Measurements from ENCODE around the gene CHKB. TPM values are rescaled to one million over a fixed set of nuclear protein-coding genes. Genes with fewer than 3 reads are reported as not detected.

CHKB gene
- total and polyA plus RNA-seq, 2 of the 4 experiments (the other 2 are of a cell fraction): 8.1 to 36.9 TPM

DNA sequence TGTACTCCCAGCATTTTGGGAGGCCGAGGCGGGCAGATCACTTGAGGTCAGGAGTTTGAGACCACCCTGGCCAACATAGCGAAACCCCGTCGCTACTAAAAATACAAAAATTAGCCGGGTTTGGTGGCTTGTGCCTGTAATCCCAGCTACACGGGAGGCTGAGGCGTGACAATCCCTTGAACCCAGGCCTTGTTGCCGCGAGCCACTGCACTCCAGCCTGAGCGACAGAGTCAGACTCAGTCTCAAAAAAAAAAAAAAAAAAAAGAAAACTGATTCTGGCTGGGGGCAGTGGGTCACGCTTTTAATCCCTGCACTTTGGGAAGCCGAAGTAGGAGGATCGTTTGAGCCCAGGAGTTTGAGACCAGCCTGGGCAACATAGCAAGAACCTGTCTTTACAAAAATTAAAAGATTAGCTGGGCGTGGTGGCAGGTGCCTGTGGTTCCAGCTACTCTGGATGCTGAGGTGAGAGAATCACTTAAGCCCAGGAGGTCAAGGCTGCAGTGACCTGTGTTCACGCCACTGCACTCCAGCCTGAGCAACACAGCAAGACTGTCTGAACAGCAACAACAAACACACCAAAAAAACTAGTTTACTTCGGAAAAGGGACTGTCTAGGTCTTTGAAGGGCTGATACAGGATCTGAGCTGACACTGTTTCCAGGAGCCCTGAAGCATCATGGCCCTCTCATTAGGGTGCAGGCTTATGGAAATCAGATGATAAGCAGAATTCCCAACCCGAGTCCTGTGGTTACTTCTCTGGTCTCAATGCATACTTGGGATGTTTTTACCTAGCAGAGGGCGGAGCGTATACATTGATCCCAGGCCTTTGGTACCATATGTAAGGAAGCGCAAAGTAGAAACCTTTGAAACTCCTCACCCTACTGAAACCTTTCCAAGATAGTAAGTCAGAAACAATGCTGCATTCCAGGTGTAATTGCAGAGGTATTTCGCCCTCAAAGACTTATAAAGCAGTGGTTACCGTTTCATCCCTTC is 1.8 kb upstream of the CHKB start:
- Histone ChIP-seq H3K18ac (ENCODE audit: low read depth, low read length) (no peak overlapping the region), H2BK20ac (ENCODE audit: low read depth, low read length) (no peak overlapping the region), H3K4me3 (ENCODE audit: insufficient read depth, low read depth, low read length) (no peak overlapping the region), H3K23ac (ENCODE audit: low read depth, low read length) (no peak overlapping the region), H2AK9ac (replicated peaks; ENCODE audit: low read depth, low read length, poor library complexity) (no peak overlapping the region), H3K4me1 (ENCODE audit: control insufficient read depth, insufficient read depth, low read length) (peaks cover 4% of the 10 kb centered on the region; the same call in 1 of the 2 replicates), H3K9me3 (ENCODE audit: control insufficient read depth, insufficient read depth, low read length) (no peaks in the 10 kb centered on the region), H2BK5ac (ENCODE audit: low read depth, low read length, poor library complexity, severe bottlenecking) (no peak overlapping the region), H3K27me3 (ENCODE audit: control insufficient read depth, insufficient read depth, low read length) (no peaks in the 10 kb centered on the region), H3K79me1 (ENCODE audit: low read depth in 1 of 2, low read length in 2 of 2) (peaks cover 18 to 37% of the 10 kb centered on the region in 2 experiments), H4K91ac (ENCODE audit: insufficient read depth, low read depth, low read length) (no peak overlapping the region), H3K56ac (ENCODE audit: extremely low read depth, insufficient read depth, low read length) (no peak overlapping the region), H2AFZ (replicated peaks; ENCODE audit: low read length, poor library complexity) (no peak overlapping the region), H3K27ac (ENCODE audit: insufficient read depth, low read length) (no peak overlapping the region), H4K8ac (ENCODE audit: low read depth in 2 of 2, low read length in 2 of 2) (no peak overlapping the region), H3K9ac (ENCODE audit: low read depth, low read length) (no peak overlapping the region), H4K20me1 (ENCODE audit: insufficient read depth, low read length) (no peaks in the 10 kb centered on the region; the same call in 1 of the 2 replicates), H2BK15ac (ENCODE audit: low read depth, low read length) (no peak overlapping the region), H2AK5ac (ENCODE audit: low read depth, low read length) (no peak overlapping the region), H3K36me3 (ENCODE audit: control insufficient read depth, insufficient read depth, low read length) (peaks cover 4% of the 10 kb centered on the region; the same call in 1 of the 2 replicates), H3K14ac (replicated peaks; ENCODE audit: low read depth, low read length) (no peak overlapping the region), H3K4me2 (ENCODE audit: low read depth, low read length) (no peak overlapping the region), H4K5ac (ENCODE audit: low read depth, low read length) (no peak overlapping the region), H3K4ac (ENCODE audit: low read depth, low read length) (no peak overlapping the region), H3K9me1 (ENCODE audit: insufficient read depth, low read length) (peaks cover 20% of the 10 kb centered on the region), H2BK120ac (ENCODE audit: low read depth, low read length) (no peak overlapping the region)
- intact Hi-C loops (cut with micrococcal nuclease) (loop anchor here (5.0 kb wide), 1 partner anchor 57 kb away; the partner anchor contains the start of gene SCO2), in situ Hi-C loops (cut with MboI; ENCODE audit: low sequenced_read_pairs) (no loop called here), dilution Hi-C loops (cut with HindIII; ENCODE audit: low sequenced_read_pairs, unreplicated experiment) (no loop called here)
- POLR2A ChIA-PET (ENCODE audit: unreplicated experiment): no interaction called here
- 93% methylated on average over 13 of the region's 23 CpGs; no CpG with 5 or more reads in 1 of the 2 experiments for WGBS, 2 experiments (ENCODE audit: extremely low coverage in 2 of 2, insufficient read length in 1 of 2)
- DNase-seq (no peak), ATAC-seq (ENCODE audit: low read depth) (no peak)
- BruUV-seq (replicated peaks): no TSS peak
- CTCF ChIA-PET: no interaction called here
- no peak for TF ChIP-seq CEBPB (IDR thresholded peaks at IDR 0.05; ENCODE audit: low read depth, low read length)
- TF ChIP-seq RFX5 (IDR thresholded peaks at IDR 0.05; ENCODE audit: low read depth, low read length): no peak
- TF ChIP-seq BHLHE40 (IDR thresholded peaks at IDR 0.05; ENCODE audit: low read depth, low read length): no peak
- no peak for TF ChIP-seq NFE2L2 (IDR thresholded peaks at IDR 0.05; ENCODE audit: low read depth, low read length)
- TF ChIP-seq FOS (IDR thresholded peaks at IDR 0.05; ENCODE audit: low read depth, low read length): no peak
- no peak for TF ChIP-seq RAD21 (IDR thresholded peaks at IDR 0.05; ENCODE audit: low read length)
- TF ChIP-seq POLR2A (IDR thresholded peaks at IDR 0.05; ENCODE audit: low read depth, low read length): no peak
- TF ChIP-seq SMC3 (IDR thresholded peaks at IDR 0.05; ENCODE audit: low read depth, low read length): no peak
- TF ChIP-seq USF2 (IDR thresholded peaks at IDR 0.05; ENCODE audit: low read depth, low read length): no peak
- TF ChIP-seq, protein P1, sequence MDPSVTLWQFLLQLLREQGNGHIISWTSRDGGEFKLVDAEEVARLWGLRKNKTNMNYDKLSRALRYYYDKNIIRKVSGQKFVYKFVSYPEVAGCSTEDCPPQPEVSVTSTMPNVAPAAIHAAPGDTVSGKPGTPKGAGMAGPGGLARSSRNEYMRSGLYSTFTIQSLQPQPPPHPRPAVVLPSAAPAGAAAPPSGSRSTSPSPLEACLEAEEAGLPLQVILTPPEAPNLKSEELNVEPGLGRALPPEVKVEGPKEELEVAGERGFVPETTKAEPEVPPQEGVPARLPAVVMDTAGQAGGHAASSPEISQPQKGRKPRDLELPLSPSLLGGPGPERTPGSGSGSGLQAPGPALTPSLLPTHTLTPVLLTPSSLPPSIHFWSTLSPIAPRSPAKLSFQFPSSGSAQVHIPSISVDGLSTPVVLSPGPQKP (IDR thresholded peaks at IDR 0.05; ENCODE audit: borderline replicate concordance, low read depth, low read length): no peak
- TF ChIP-seq MAFK (IDR thresholded peaks at IDR 0.05; ENCODE audit: low read depth, low read length): no peak
- no peak for TF ChIP-seq MAZ (IDR thresholded peaks at IDR 0.05; ENCODE audit: borderline replicate concordance, low read depth, low read length)
- no peak for TF ChIP-seq CHD1 (IDR thresholded peaks at IDR 0.05; ENCODE audit: low read depth, low read length)
